H1 (cell line): ENCODE data around the gene KCNK4.

Experiments
- EZH2 ChIP-seq: fragments of 200-600 bp; sonication (generic); IDR thresholded peaks from 2 replicates; pipeline ENCODE4 v1.7.1; 2012; ENCODE audit warnings: low read depth, mild to moderate bottlenecking, moderate library complexity, low read length, inconsistent platforms; ENCODE audit not compliant: severe bottlenecking
- NRF1 ChIP-seq: IDR thresholded peaks from 2 replicates; pipeline ENCODE4 v1.6.1; 2011; ENCODE audit warnings: mild to moderate bottlenecking, low read depth, low read length, improper control_type of control experiment
- POLR2A ChIP-seq, 2 experiments: IDR thresholded peaks; 1 replicate in 1 of 2; 2 replicates in 1 of 2; pipeline ENCODE4 v1.6.1; 2011; ENCODE audit warnings: low read depth in 2 of 2, low read length in 2 of 2, mild to moderate bottlenecking in 2 of 2; ENCODE audit errors: control extremely low read depth in 1 of 2
- SIN3A ChIP-seq, 2 experiments: IDR thresholded peaks in 1 of 2; conservative IDR thresholded peaks in 1 of 2; 2 replicates each; pipeline ENCODE4 v1.6.1; 2011 to 2012; ENCODE audit warnings: low read length in 2 of 2, improper control_type of control experiment in 1 of 2, low read depth in 1 of 2, mild to moderate bottlenecking in 1 of 2
- SRF ChIP-seq: IDR thresholded peaks from 2 replicates; pipeline ENCODE4 v1.6.1; 2011; ENCODE audit warnings: mild to moderate bottlenecking, low read depth, low read length, moderate library complexity
- TCF12 ChIP-seq: IDR thresholded peaks from 2 replicates; pipeline ENCODE4 v1.6.1; 2011; ENCODE audit warnings: low read depth, mild to moderate bottlenecking, low read length
- YY1 ChIP-seq: IDR thresholded peaks from 2 replicates; pipeline ENCODE4 v1.6.1; 2011; ENCODE audit warnings: low read depth, mild to moderate bottlenecking, low read length

DNA sequence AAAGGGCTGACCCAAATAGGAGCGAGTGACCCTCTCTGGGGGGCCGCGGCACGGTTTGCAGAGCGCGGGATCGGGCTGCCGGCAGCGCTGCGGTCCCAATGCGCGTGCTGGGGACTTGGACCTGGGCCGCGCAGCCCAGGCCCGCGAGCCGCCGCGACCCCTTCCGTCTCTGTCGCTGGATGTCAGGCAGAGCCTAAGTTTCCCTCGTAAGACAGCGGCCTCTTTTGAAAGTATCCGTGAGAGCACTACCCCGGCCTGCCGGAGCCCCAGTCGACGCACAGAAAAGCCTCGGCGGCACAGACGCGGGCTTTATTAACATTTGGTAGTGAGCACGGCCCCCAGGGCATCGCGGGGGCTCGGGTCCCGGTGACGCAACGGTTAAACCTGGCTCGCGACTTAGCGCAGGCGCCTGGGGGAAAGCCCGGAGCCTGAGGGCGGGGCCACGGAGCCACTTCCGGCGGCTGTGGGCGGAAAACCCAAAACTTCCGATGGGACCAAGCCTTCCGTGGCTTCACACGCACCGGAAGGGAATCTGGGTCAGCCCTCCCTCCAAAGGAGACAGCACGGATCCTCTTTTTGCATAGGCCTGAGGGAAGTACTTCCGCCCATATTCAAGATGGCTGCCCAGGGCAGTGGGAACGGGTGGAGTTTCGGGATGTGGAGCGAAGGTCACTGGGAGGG is 21.4 kb upstream of the KCNK4 start:
- peak; percentile 59 for TF ChIP-seq NRF1
- TF ChIP-seq TCF12 = no peak
- peak; percentile 71 to 93; a peak in 2 of 4 replicates for TF ChIP-seq SIN3A (conservative IDR thresholded peaks at IDR 0.05 in 1 of 2, IDR thresholded peaks at IDR 0.05 in 1 of 2; ENCODE audit: low read depth in 1 of 2, low read length in 2 of 2)
- TF ChIP-seq YY1 = peak; percentile 100
- TF ChIP-seq POLR2A (IDR thresholded peaks at IDR 0.05; ENCODE audit: control extremely low read depth in 1 of 2, low read depth in 2 of 2, low read length in 2 of 2) = no peak; a peak in 1 of 3 replicates
- peak; percentile 42; the same call in 1 of the 2 replicates for TF ChIP-seq SRF
- TF ChIP-seq EZH2 = no peak
